ENCODE data around the gene RPLP2. TPM values are rescaled to one million over a fixed set of nuclear protein-coding genes. Genes with fewer than 3 reads are reported as not detected.

Gene RPLP2
- total RNA-seq, 2 donors from 2014 or later, result 4,178 to 4,199 TPM

GRCh38 chr11:848380-848931, 38.7 kb downstream of the RPLP2 start:
- DNase-seq, result peak; percentile 55 to 69 (median 57)
- peak; percentile 79 for ATAC-seq
- Mint-ChIP-seq H3K4me3 (peak overlapping the region; percentile 84), H3K27me3 (no peaks in the 10 kb centered on the region), H3K36me3 (ENCODE audit: low read depth) (no peaks in the 10 kb centered on the region), H3K4me1 (peaks cover 10% of the 10 kb centered on the region), H3K27ac (no peak overlapping the region)
- no peaks in the 10 kb centered on the region for H3K9me3 ChIP-seq (ENCODE audit: control insufficient read depth, low read length, poor library complexity, severe bottlenecking)

- no peaks in the 10 kb centered on the region for H3K36me3 Mint-ChIP-seq (ENCODE audit: low read depth)
- ATAC-seq (peak; percentile 48), DNase-seq (peak in 2 of 3 donors; percentile 46 to 49)
- H3K27ac Mint-ChIP-seq, result no peak overlapping the region
- peak overlapping the region; percentile 84 for H3K4me3 Mint-ChIP-seq
- no peaks in the 10 kb centered on the region for H3K9me3 ChIP-seq (ENCODE audit: control insufficient read depth, low read length, poor library complexity, severe bottlenecking)
- H3K27me3 Mint-ChIP-seq, result no peaks in the 10 kb centered on the region
- peaks cover 5% of the 10 kb centered on the region for H3K4me1 Mint-ChIP-seq
Measured at GRCh38 chr11:849104-849824, 39.5 kb downstream of the RPLP2 start.

- no peak overlapping the region for H3K27ac Mint-ChIP-seq
- H3K4me3 Mint-ChIP-seq, result peak overlapping the region; percentile 66
- DNase-seq (no peak), ATAC-seq (no peak)
- peaks cover 5% of the 10 kb centered on the region for H3K4me1 Mint-ChIP-seq
- H3K36me3 Mint-ChIP-seq (ENCODE audit: low read depth), result no peaks in the 10 kb centered on the region
- no peaks in the 10 kb centered on the region for H3K27me3 Mint-ChIP-seq
- no peaks in the 10 kb centered on the region for H3K9me3 ChIP-seq (ENCODE audit: control insufficient read depth, low read length, poor library complexity, severe bottlenecking)
Measured at GRCh38 chr11:849951-850774, 40.4 kb downstream of the RPLP2 start.

- Mint-ChIP-seq H3K36me3 (ENCODE audit: low read depth) (no peaks in the 10 kb centered on the region), H3K27me3 (no peaks in the 10 kb centered on the region), H3K27ac (no peak overlapping the region), H3K4me1 (peaks cover 5% of the 10 kb centered on the region), H3K4me3 (peak overlapping the region; percentile 66)
- no peaks in the 10 kb centered on the region for H3K9me3 ChIP-seq (ENCODE audit: control insufficient read depth, low read length, poor library complexity, severe bottlenecking)
- no peak for DNase-seq
- ATAC-seq, result no peak
Measured at GRCh38 chr11:850775-851763, 41.3 kb downstream of the RPLP2 start.

GRCh38 chr11:852762-853161, 43.0 kb downstream of the RPLP2 start:
- ATAC-seq, result no peak
- no peak overlapping the region for H3K27ac Mint-ChIP-seq
- H3K27me3 Mint-ChIP-seq, result no peaks in the 10 kb centered on the region
- H3K4me1 Mint-ChIP-seq, result peaks cover 5% of the 10 kb centered on the region
- no peaks in the 10 kb centered on the region for H3K9me3 ChIP-seq (ENCODE audit: control insufficient read depth, low read length, poor library complexity, severe bottlenecking)
- no peak for DNase-seq
- no peak overlapping the region for H3K4me3 Mint-ChIP-seq
- no peaks in the 10 kb centered on the region for H3K36me3 Mint-ChIP-seq (ENCODE audit: low read depth)

DNA sequence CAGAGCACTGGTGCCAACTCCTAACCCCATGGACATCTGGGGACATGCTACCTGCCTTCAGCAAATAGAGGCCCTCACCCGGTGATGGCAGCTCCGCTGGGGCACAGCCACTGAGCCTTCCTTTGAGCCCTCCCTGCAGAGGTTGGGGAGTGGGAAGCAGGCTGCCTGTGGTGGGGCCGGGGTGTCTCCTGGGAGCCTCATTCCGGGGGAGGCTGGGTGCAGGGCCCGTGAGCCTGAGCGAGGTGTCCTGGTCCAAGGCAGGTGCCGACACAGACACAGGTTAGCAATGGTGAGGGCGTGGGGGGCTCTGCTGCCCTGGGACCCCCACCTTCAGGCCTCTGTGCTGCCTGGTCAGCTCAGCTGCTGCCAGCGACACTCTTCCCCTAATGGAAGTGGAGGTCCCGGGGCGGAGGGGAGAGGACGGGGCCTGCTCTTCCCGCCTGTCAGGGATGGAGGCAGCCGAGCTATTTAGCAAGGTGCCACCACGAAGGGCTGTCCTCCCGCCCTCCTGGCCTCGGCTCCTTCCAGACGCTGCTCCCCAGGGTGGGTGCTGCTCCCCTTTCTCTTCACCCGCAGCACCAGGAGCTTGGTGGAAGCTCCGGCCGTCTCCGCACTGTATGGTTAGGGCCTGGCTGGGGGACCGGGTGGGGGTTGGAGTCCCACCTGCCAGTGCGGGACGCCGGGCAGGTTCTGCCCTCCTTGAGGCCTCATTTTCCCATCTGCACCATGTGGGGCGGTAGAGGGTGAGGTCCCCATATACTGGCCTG, 44.1 kb downstream of the RPLP2 start:
- no peak overlapping the region for H3K27ac Mint-ChIP-seq
- no peak overlapping the region for H3K4me3 Mint-ChIP-seq
- H3K4me1 Mint-ChIP-seq, result peaks cover 2% of the 10 kb centered on the region
- DNase-seq, result no peak
- H3K27me3 Mint-ChIP-seq, result no peaks in the 10 kb centered on the region
- ATAC-seq, result no peak
- H3K36me3 Mint-ChIP-seq (ENCODE audit: low read depth), result no peaks in the 10 kb centered on the region
- no peaks in the 10 kb centered on the region for H3K9me3 ChIP-seq (ENCODE audit: control insufficient read depth, low read length, poor library complexity, severe bottlenecking)

GRCh38 chr11:854601-855329, 45.0 kb downstream of the RPLP2 start:
- Mint-ChIP-seq H3K36me3 (ENCODE audit: low read depth) (no peaks in the 10 kb centered on the region), H3K4me3 (no peak overlapping the region), H3K4me1 (no peaks in the 10 kb centered on the region), H3K27ac (no peak overlapping the region), H3K27me3 (no peaks in the 10 kb centered on the region)
- DNase-seq, result no peak
- ATAC-seq, result no peak
- no peaks in the 10 kb centered on the region for H3K9me3 ChIP-seq (ENCODE audit: control insufficient read depth, low read length, poor library complexity, severe bottlenecking)

GRCh38 chr11:855330-855674, 45.5 kb downstream of the RPLP2 start:
- Mint-ChIP-seq H3K4me1 (no peaks in the 10 kb centered on the region), H3K27me3 (no peaks in the 10 kb centered on the region), H3K36me3 (ENCODE audit: low read depth) (no peaks in the 10 kb centered on the region), H3K27ac (no peak overlapping the region), H3K4me3 (no peak overlapping the region)
- ATAC-seq (no peak), DNase-seq (no peak)
- H3K9me3 ChIP-seq (ENCODE audit: control insufficient read depth, low read length, poor library complexity, severe bottlenecking), result no peaks in the 10 kb centered on the region

DNA sequence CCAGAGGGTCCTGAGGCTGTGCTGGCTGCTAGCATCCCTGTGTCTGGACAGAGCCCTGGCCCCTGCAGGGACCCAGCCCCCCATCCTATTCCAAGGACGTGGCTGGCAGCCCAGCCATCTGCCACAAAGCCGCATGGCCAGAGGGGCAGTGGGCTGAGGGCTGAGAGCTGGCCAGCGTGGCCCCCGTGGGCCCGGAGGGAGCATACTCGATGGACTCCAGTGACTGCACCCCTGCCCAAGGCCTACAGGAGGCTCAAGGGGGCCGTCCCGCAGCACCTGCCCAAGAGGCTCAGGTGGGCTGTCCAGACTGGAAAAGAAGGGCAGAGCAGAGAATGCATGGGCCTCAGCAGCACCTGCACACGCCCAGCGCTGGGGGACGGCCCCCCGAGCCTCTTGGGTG, 46.0 kb downstream of the RPLP2 start:
- no peaks in the 10 kb centered on the region for H3K27me3 Mint-ChIP-seq
- DNase-seq (no peak), ATAC-seq (no peak)
- no peaks in the 10 kb centered on the region for H3K9me3 ChIP-seq (ENCODE audit: control insufficient read depth, low read length, poor library complexity, severe bottlenecking)
- no peaks in the 10 kb centered on the region for H3K4me1 Mint-ChIP-seq
- H3K27ac Mint-ChIP-seq, result no peak overlapping the region
- no peaks in the 10 kb centered on the region for H3K36me3 Mint-ChIP-seq (ENCODE audit: low read depth)
- no peak overlapping the region for H3K4me3 Mint-ChIP-seq

- H3K27ac Mint-ChIP-seq, result no peak overlapping the region
- H3K4me1 Mint-ChIP-seq, result no peaks in the 10 kb centered on the region
- no peaks in the 10 kb centered on the region for H3K36me3 Mint-ChIP-seq (ENCODE audit: low read depth)
Measured at GRCh38 chr11:856397-856796, 46.6 kb downstream of the RPLP2 start.

DNA sequence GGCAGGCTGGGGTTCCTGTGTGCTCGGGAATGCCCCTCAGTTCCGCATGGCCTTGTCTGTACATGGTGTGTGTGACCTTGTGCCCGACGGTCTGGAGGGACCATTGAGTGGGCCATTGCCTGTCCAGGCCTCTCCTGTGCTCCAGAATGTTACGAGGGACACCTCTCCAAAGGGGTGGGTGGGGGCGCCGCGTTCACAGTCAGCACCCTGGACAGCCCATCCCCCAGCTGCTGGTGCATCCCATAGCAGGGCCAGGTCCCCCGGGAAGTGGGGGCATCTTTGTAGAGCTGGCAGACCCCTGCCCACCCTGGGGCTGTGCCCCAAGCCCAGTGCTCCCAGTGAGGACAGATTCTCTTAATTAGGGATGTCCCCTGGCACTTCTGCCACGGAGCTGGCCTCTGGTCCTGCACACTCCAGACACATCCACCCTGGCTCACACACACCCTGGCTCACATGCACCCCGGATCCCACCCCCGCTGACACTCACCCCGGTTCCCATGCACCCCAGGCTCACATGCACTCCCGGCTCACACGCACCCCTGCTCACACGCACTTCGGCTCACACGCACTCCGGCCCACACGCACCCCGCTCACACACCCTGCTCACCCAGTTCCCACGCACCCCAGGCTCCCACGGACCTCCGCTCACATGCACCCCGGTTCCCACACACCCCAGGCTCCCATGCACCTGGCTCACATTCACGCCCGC, 48.4 kb downstream of the RPLP2 start:
- no peaks in the 10 kb centered on the region for H3K4me1 Mint-ChIP-seq
- H3K27ac Mint-ChIP-seq, result no peak overlapping the region
- H3K4me3 Mint-ChIP-seq, result no peak overlapping the region
- no peaks in the 10 kb centered on the region for H3K36me3 Mint-ChIP-seq (ENCODE audit: low read depth)
- H3K9me3 ChIP-seq (ENCODE audit: control insufficient read depth, low read length, poor library complexity, severe bottlenecking), result no peaks in the 10 kb centered on the region
- H3K27me3 Mint-ChIP-seq, result no peaks in the 10 kb centered on the region
- DNase-seq (no peak), ATAC-seq (no peak)

More at GRCh38 chr11:856397-856796, 46.6 kb downstream of the RPLP2 start:
- no peak for DNase-seq
- ATAC-seq, result no peak
- no peaks in the 10 kb centered on the region for H3K27me3 Mint-ChIP-seq
- no peaks in the 10 kb centered on the region for H3K9me3 ChIP-seq (ENCODE audit: control insufficient read depth, low read length, poor library complexity, severe bottlenecking)
- H3K4me3 Mint-ChIP-seq, result no peak overlapping the region
